B cell (primary cell): ENCODE data around the gene COL4A1. TPM values are rescaled to one million over a fixed set of nuclear protein-coding genes. Genes with fewer than 3 reads are reported as not detected.

Source experiments
- ATAC-seq: fragments of 200-7000 bp; cut with Tn5 transposase; one replicate; pipeline ENCODE4 v1.10.0; 2021; ENCODE audit warnings: low read depth, mild to moderate bottlenecking, moderate number of reproducible peaks, moderate library complexity
- CTCF ChIA-PET: fragments of 350-600 bp; sonication (Branson Sonifier 250); formaldehyde crosslinking; loops from one replicate; lab custom pipeline; 2021; ENCODE audit warnings: antibody characterized with exemption, inconsistent platforms; lab: Charles Lee
- POLR2A ChIA-PET: fragments of 350-600 bp; sonication (Branson Sonifier 250); formaldehyde crosslinking; loops from one replicate; lab custom pipeline; 2021; ENCODE audit warnings: antibody characterized with exemption; lab: Charles Lee
- DNase-seq: peaks from one replicate; pipeline ENCODE4 v3.0.0; 2013
- H2AFZ ChIP-seq: 2 replicates; pipeline ENCODE4 v1.6.1; 2012; ENCODE audit warnings: mild to moderate bottlenecking, low read depth, low read length; ENCODE audit not compliant: insufficient read depth, poor library complexity, severe bottlenecking
- H3K27ac ChIP-seq, 2 donors: 1 replicate in 1 of 2; 2 replicates in 1 of 2; pipeline ENCODE4 v1.5.1; 2012 to 2013; ENCODE audit warnings: low read length in 2 of 2, mild to moderate bottlenecking in 2 of 2, moderate library complexity in 1 of 2
- H3K27me3 ChIP-seq, 4 experiments: fragments of 200-600 bp in 1 of 4; sonication (generic) in 1 of 4; replicated peaks in 1 of 4; 1 replicate in 2 of 4; 2 replicates in 2 of 4; pipeline versions ENCODE4 v1.6.1 to v1.7.0; 2013 to 2016; ENCODE audit warnings: low read length in 3 of 4, mild to moderate bottlenecking in 2 of 4, mixed read lengths in 1 of 4, moderate library complexity in 1 of 4; ENCODE audit not compliant: insufficient read depth in 4 of 4, control insufficient read depth in 3 of 4; ENCODE audit errors: control extremely low read depth in 1 of 4
- H3K36me3 ChIP-seq, 2 experiments: replicated peaks in 1 of 2; 1 replicate in 1 of 2; 2 replicates in 1 of 2; pipeline versions ENCODE4 v1.6.1 to v1.7.1; 2013; ENCODE audit warnings: low read length in 1 of 2; ENCODE audit not compliant: insufficient read depth in 2 of 2, control insufficient read depth in 1 of 2; ENCODE audit errors: control extremely low read depth in 1 of 2, extremely low read depth in 1 of 2
- H3K4me1 ChIP-seq, 2 donors: fragments of 200-600 bp in 1 of 2; sonication (generic) in 1 of 2; 1 replicate in 1 of 2; 2 replicates in 1 of 2; pipeline versions ENCODE4 v1.5.1 to v1.6.1; 2013 to 2017; ENCODE audit warnings: low read length in 2 of 2; ENCODE audit not compliant: control insufficient read depth in 2 of 2, insufficient read depth in 2 of 2
- H3K4me2 ChIP-seq: replicated peaks from 2 replicates; pipeline ENCODE3; 2012; ENCODE audit warnings: mild to moderate bottlenecking, low read depth, low read length; ENCODE audit not compliant: poor library complexity, severe bottlenecking
- H3K4me3 ChIP-seq, 5 experiments: fragments of 200-600 bp in 1 of 5; sonication (generic) in 1 of 5; 1 replicate in 3 of 5; 2 replicates in 2 of 5; pipeline versions ENCODE4 v1.5.1 to v1.7.0; 2011 to 2016; ENCODE audit warnings: low read length in 4 of 5, mild to moderate bottlenecking in 4 of 5, low read depth in 2 of 5, control low read depth in 1 of 5, moderate library complexity in 1 of 5; ENCODE audit not compliant: insufficient read depth in 1 of 5; ENCODE audit errors: control extremely low read depth in 1 of 5, extremely low read depth in 1 of 5
- H3K79me2 ChIP-seq: fragments of 200-600 bp; sonication (generic); one replicate; pipeline ENCODE4 v1.6.0; 2016; ENCODE audit warnings: low read length; ENCODE audit not compliant: control insufficient read depth, insufficient read depth
- H3K9ac ChIP-seq: fragments of 200-600 bp; sonication (generic); 2 replicates; pipeline ENCODE4 v1.6.1; 2017; ENCODE audit warnings: mild to moderate bottlenecking, low read length, moderate library complexity
- H3K9me3 ChIP-seq, 3 donors: one replicate each; pipeline versions ENCODE4 v1.6.1 to v1.7.1; 2013; ENCODE audit warnings: low read length in 2 of 3; ENCODE audit not compliant: control insufficient read depth in 2 of 3, insufficient read depth in 1 of 3; ENCODE audit errors: control extremely low read depth in 1 of 3
- H4K20me1 ChIP-seq: 2 replicates; pipeline ENCODE4 v1.6.0; 2012; ENCODE audit warnings: mild to moderate bottlenecking, low read length; ENCODE audit not compliant: insufficient read depth, control insufficient read depth, poor library complexity, severe bottlenecking
- H3K27ac Mint-ChIP-seq: one replicate; pipeline ENCODE4 v1.8.0; 2021; ENCODE audit warnings: mixed read lengths
- H3K27me3 Mint-ChIP-seq: one replicate; pipeline ENCODE4 v1.8.0; 2021; ENCODE audit warnings: mixed read lengths
- H3K4me1 Mint-ChIP-seq: one replicate; pipeline ENCODE4 v1.8.0; 2021; ENCODE audit warnings: mixed read lengths
- H3K4me3 Mint-ChIP-seq: one replicate; pipeline ENCODE4 v1.8.0; 2021; ENCODE audit warnings: mixed read lengths
- H3K9me3 Mint-ChIP-seq: one replicate; pipeline ENCODE4 v1.8.0; 2022; ENCODE audit warnings: mixed read lengths; ENCODE audit not compliant: insufficient read depth
- CTCF ChIP-seq: fragments of 200-600 bp; IDR thresholded peaks from one replicate; pipeline ENCODE4 v1.8.0; 2022; ENCODE audit warnings: antibody characterized with exemption, mild to moderate bottlenecking
- EZH2 ChIP-seq: IDR thresholded peaks from 2 replicates; pipeline ENCODE4 v1.6.1; 2012; ENCODE audit warnings: borderline replicate concordance, low read depth, mild to moderate bottlenecking, moderate library complexity, low read length; ENCODE audit not compliant: insufficient read depth, poor library complexity, severe bottlenecking
- WGBS: methylation state at CpG from one replicate; pipeline ENCODE4 v1.1.5; 2013; ENCODE audit warnings: missing lambda C conversion rate; ENCODE audit not compliant: insufficient coverage; 5-methylcytosine and 5-hydroxymethylcytosine counted together
- intact Hi-C: fragments of 100-400 bp; cut with micrococcal nuclease; formaldehyde crosslinking; loops from one replicate; pipeline ENCODE4 v1.10.0; 2022
- polyA plus RNA-seq: library from polyadenylated mRNA; depleted of rRNA; stranded (reverse); fragments of >200 nt; gene quantifications from 2 replicates; pipeline ENCODE4 v1.2.3, GENCODE V29; 2012
- total RNA-seq, 2 donors: library from RNA; stranded (reverse); fragments of 120-200 nt in 1 of 2; gene quantifications; 1 replicate in 1 of 2; 2 replicates in 1 of 2; pipeline versions ENCODE4 v1.2.3 to v1.2.4, GENCODE V29; 2013 to 2022

The COL4A1 gene
- total and polyA plus RNA-seq, 2 donors (not counting 1 experiment from before 2014, with no cell fraction given), result not detected

GRCh38 chr13:110156301-110157049, 150.5 kb downstream of the COL4A1 start:
- no peaks in the 10 kb centered on the region for H3K79me2 ChIP-seq
- no peaks in the 10 kb centered on the region for H3K36me3 ChIP-seq
- WGBS, result 94% methylated on average over 2 of the region's 5 CpGs
- ChIA-PET CTCF (no interaction called here), POLR2A (no interaction called here)
- no peaks in the 10 kb centered on the region for H3K27me3 Mint-ChIP-seq
- no peak overlapping the region for H3K27ac Mint-ChIP-seq
- intact Hi-C loops, result no loop called here
- no peaks in the 10 kb centered on the region for H4K20me1 ChIP-seq
- TF ChIP-seq EZH2 (no peak), CTCF (no peak)
- no peak overlapping the region for H3K9ac ChIP-seq
- no peaks in the 10 kb centered on the region for H3K4me1 ChIP-seq
- H3K27ac ChIP-seq, result no peak overlapping the region
- no peak overlapping the region for H2AFZ ChIP-seq
- no peak for DNase-seq
- no peak for ATAC-seq
- H3K4me3 ChIP-seq, result no peak overlapping the region
- no peaks in the 10 kb centered on the region for H3K27me3 ChIP-seq
- H3K9me3 Mint-ChIP-seq, result no peaks in the 10 kb centered on the region
- peaks cover 0 to 8% (median 0%) of the 10 kb centered on the region in 3 donors for H3K9me3 ChIP-seq
- no peak overlapping the region for H3K4me3 Mint-ChIP-seq
- H3K4me2 ChIP-seq, result no peak overlapping the region
- no peaks in the 10 kb centered on the region for H3K4me1 Mint-ChIP-seq

DNA sequence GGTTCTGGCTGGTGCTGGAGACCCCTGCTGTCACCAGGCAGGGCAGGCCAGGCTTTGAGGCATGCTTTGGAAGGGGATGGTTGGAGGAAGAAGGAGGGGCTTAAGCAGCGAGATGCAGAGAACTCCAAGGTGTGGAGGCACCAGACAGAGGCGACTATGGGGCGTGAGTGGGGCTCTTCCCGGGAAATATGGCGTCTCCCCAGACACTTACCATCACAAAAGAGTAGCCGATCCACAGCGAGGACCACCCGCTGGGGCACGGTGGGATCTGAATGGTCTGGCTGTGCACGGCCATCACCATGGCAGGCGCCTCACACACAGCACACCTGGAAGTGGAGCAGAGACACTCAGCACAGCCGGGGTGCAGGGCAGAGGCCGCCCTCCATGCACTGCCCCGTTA, 151.9 kb downstream of the COL4A1 start:
- H3K27me3 Mint-ChIP-seq, result no peaks in the 10 kb centered on the region
- Histone ChIP-seq H3K9me3 (peaks cover 0 to 8% (median 0%) of the 10 kb centered on the region in 3 donors), H3K9ac (no peak overlapping the region), H3K4me1 (no peaks in the 10 kb centered on the region), H2AFZ (no peak overlapping the region), H3K27ac (no peak overlapping the region), H4K20me1 (no peaks in the 10 kb centered on the region), H3K36me3 (no peaks in the 10 kb centered on the region), H3K79me2 (no peaks in the 10 kb centered on the region), H3K4me2 (no peak overlapping the region), H3K27me3 (no peaks in the 10 kb centered on the region), H3K4me3 (no peak overlapping the region)
- H3K4me3 Mint-ChIP-seq, result no peak overlapping the region
- ChIA-PET POLR2A (no interaction called here), CTCF (no interaction called here)
- no peaks in the 10 kb centered on the region for H3K9me3 Mint-ChIP-seq
- intact Hi-C loops, result no loop called here
- no peak overlapping the region for H3K27ac Mint-ChIP-seq
- ATAC-seq (no peak), DNase-seq (no peak)
- 91% methylated on average over 11 of the region's 14 CpGs for WGBS
- TF ChIP-seq EZH2 (no peak), CTCF (no peak)
- H3K4me1 Mint-ChIP-seq, result no peaks in the 10 kb centered on the region
